PFSK-1 (cell line): Measurements from ENCODE around the gene MARCHF3.

ENCODE experiments used
- POLR2AphosphoS5 ChIP-seq: IDR thresholded peaks from 2 replicates; pipeline ENCODE4 v1.6.1; 2012; ENCODE audit warnings: low read depth, mild to moderate bottlenecking, control low read depth, low read length, moderate library complexity
- REST ChIP-seq, 2 experiments: IDR thresholded peaks; 2 replicates each; pipeline versions ENCODE4 v1.6.1 to v1.8.0; 2011 to 2012; ENCODE audit warnings: low read depth in 2 of 2, low read length in 2 of 2, control low read depth in 1 of 2, inconsistent platforms in 1 of 2, mild to moderate bottlenecking in 1 of 2, moderate library complexity in 1 of 2; ENCODE audit not compliant: insufficient read depth in 1 of 2
- SIN3A ChIP-seq: IDR thresholded peaks from 2 replicates; pipeline ENCODE4 v1.6.1; 2012; ENCODE audit warnings: mild to moderate bottlenecking, low read length, moderate library complexity, borderline replicate concordance; ENCODE audit not compliant: insufficient read depth
- TAF1 ChIP-seq: IDR thresholded peaks from 2 replicates; pipeline ENCODE4 v1.6.1; 2012; ENCODE audit warnings: low read length, control low read depth, borderline replicate concordance; ENCODE audit not compliant: insufficient read depth

GRCh38 chr5:127031863-127032232 is 1.5 kb upstream of the MARCHF3 start:
- no peak for TF ChIP-seq SIN3A
- no peak for TF ChIP-seq TAF1
- no peak for TF ChIP-seq POLR2AphosphoS5
- TF ChIP-seq REST (IDR thresholded peaks at IDR 0.05; ENCODE audit: insufficient read depth in 1 of 2, low read depth in 2 of 2, low read length in 2 of 2), result no peak
